Muscle of arm (tissue), 12 donors: ENCODE measurements around the gene GIMAP5. TPM values are rescaled to one million over a fixed set of nuclear protein-coding genes. Genes with fewer than 3 reads are reported as not detected.
"Not testable (repeated sequence)": the region's sequence is repeated elsewhere in the genome, so short reads cannot be mapped to it uniquely, and the experiment has no call there.

Experiments used
- DNase-seq: peaks from one replicate; pipeline ENCODE4 v3.0.0-alpha.2; 2013
- polyA plus RNA-seq, 12 donors: library from polyadenylated mRNA; unstranded; fragments of 120-200 nt; gene quantifications; one replicate each; pipeline ENCODE4 v1.2.1, GENCODE V29; 2013; ENCODE audit not compliant: insufficient read length in 12 of 12

GIMAP5 gene
- polyA plus RNA-seq, 12 donors: 5.4 to 10.7 (median 7.7) TPM; not detected in 1

DNA sequence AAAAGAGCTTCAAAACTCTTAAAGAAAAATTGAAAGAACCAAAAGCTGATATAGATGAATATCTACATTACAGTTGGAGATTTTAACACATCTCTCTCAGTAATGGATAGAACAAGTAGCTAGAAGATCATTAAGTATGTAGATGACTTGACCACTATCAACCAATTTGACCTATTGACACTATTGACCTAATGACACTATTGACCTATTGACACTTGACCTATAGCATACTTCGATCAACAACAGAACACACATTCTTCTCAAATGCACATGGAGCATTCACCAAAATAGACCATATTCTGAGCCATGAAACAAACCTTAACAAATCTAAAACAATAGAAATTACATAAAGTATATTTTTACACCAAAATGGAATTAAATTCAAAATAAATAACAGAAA lies 22.3 kb downstream of the GIMAP5 start:
- no peak for DNase-seq

DNA sequence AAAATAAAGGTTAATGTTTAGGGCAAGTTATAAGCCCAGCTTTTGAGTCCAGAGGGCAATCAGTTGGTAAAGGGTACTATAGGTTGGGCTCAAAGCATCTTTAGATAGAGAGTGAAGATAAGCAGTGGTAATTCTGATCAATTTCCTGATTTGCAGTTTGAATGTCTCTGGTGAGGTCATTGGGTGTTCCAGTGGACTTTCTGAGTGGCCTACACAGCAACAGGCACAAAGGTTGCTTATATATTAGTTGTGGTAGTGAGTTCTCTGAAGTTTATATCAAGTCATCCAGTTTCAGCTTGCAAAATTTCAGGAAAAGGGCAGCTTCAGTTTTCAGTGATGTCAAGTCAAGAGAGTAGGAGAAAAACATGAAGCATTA lies 29.1 kb downstream of the GIMAP5 start:
- no peak for DNase-seq

DNA sequence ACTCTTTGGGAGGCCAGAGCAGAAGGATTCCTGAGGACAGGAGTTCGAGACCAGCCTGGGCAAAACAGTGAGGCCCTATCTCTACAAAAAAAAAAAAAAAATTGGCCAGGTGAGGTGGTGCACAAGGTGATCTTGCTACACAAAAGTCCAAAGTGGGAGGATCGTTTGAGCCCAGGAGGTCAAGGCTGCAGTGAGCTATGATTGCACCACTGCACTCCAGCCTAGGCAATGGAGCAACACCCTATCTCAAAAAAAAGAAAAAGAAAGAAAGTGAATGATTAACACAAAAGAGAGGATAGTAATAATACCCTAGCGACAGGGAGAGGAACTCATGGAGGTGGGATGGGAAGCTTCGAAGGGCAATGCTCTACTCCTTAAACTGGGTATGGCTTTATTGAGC lies 32.5 kb downstream of the GIMAP5 start:
- no peak for DNase-seq

DNA sequence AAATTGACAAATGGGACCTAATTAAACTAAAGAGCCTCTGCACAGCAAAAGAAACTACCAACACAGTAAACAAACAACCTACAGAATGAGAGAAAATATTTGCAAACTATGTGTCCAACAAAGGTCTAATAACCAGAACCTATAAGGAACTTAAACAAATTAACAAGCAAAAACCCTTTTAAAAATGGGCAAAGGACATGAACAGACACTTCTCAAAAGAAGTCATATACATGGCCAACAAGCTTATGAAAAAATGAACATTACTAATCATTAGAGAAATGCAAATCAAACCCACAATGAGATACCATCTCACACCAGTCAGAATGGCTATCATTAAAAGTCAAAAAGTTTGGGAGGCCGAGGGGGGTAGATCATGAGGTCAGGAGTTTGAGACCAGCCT lies 36.9 kb downstream of the GIMAP5 start:
- not testable (repeated sequence) for DNase-seq

DNA sequence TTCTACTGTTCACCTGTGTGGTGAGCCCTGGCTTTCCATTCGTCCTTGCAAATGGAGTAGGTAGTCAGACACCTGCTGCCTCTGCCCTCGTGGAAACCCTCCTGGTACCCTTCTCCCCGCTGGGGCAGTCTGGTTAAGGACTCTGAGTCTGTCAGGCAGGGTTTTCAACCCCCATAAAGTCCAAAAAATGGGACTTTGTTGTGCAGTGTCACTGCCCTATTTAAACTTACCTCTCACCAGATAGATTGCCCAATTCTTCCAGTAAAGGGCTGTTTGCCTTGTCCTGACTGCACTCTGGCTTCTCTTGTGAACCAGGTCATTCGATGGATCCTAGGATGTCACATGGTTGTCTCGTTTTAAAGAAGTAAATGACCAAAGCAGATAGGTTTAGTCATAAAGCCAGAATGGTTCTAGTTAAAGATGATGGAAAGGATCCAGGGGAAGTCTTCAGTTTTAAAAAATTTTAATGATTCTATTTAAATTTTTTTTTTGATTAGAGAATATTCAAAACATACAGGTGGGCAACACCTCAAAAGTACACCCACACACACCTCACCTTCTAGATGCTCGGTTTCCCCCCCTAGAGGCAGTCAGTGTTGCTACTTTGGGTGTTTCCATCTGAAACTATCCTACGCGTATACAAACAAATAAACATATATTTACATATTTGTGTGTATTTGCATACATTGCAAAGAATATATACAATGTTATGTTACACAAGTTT lies 41.0 kb downstream of the GIMAP5 start:
- no peak for DNase-seq

DNA sequence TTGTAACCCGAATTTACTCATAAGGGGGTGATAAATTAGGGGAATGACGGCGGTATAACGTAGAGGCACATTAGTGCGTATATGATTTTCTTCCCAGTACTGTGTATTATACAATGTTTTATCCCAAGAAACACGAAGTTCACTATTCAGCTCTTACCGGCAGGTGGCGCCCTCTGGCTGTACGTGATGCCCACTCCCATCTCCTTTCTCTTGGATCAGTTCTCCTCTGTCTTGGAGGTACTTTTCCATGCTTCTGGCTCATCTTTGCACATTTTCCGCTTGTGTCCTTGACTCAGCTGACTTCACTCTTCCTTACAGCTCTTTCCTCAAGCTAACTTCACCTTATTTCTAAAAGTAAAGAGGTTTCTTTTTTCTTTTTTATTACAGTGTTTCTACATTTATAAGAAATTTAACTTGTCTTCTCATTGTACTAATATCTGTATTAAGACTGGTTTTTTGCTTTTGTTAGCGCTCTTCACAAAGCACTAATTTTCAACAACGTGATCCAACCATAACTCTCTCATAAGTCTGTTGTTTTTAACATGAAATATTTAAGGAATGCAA lies 41.6 kb downstream of the GIMAP5 start:
- peak; percentile 87 for DNase-seq

DNA sequence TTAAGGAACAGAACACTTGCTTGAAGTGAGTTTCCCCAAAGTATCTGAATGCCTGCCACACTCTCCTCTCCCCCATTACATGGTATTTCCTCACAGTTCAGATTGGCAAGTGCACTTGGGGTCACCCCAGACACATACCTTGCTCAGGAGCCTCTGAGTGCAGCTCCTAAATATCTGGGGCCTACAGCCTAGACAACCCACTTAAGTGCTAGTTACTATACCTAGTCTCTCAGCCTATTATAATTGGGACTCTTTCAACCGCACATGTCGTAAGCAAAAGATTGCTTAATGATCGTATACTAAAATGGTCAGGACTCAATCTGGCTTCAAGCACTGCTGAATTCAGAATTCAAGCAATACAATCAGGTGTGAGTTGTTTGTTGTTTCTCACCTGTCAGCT lies 43.1 kb downstream of the GIMAP5 start:
- DNase-seq: no peak

DNA sequence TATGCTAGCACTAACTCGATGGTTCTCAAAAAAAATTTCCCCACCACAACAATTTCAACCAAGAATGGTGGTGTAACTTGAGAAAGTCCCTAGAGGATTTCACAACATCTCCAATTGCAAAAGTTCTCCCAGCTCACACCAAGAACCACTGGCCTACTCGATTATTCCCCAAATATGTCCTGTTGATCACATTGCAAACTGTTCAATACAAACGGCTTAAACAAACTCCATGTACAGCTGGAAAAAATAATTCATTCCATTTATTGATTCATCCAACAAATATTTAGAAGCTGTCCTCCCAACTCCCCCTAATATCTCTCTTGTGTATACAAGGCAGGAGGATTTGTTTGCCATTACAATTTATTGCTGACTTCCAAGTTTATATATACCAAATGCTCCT lies 43.9 kb downstream of the GIMAP5 start:
- no peak for DNase-seq

DNA sequence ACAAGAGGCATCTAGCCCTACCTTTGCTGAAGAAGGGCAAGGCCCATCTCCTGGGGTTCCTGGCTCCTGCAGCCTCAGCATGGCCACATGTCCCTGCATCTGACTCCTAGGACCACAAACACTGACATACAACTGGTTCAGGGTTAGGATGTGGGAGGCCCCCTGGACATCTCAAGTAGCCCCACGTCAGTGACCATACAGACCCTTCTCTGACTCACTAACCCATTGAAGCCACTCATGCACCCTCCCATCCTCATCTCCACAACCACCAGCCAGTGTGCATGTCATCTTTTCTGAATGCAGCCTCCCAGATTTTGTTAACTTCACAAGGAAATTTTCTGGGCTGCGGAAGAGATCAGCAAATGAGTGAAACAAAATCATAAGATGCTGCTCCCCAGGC lies 44.7 kb downstream of the GIMAP5 start:
- DNase-seq: no peak

DNA sequence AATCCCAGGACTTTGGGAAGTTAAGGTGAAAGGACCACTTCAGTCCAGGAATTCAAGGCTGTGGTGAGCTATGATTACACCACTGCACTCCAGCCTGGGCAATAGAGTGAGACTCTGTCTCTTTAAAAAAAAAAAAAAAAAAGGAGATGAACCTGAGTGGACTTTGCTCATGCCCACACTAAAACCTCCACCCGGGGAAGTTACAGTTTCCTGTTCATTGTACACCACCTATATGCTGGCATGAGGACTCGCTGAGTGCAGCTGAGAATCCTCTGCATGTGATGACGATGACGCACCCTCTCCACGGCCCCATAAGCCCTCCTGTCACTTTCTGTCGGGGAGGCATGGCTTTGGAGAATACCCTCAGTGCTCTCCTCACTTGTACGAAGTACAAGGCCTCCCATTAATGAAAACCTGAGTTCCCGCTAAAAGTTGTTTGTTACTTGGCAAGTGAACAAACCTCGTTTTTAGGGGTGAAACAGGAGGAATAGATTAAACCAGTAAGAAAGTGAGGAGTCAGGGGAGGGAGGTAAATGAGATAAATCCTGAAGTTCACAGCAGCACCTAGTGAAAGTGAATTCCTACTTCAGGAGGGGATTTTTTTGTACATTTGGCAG lies 47.0 kb downstream of the GIMAP5 start:
- no peak for DNase-seq

DNA sequence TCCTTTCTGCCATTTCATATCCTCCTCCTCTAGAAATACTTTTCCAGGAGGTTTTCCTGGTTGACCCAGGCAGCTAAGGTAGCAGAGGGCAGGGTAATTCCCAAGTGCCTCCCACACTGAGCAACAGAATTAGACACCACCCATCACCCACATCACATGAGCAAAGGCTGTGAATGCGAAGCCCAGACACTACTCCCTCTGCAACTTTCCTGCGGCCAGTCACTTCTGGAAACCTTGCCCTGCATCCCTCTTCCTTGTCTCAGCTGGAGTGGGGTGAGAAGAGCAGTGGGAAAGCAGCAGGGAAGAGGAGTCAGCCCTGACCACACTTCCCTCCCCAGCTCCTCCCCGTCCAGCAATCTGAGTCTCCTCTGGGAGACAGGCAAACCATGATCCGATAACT lies 47.7 kb downstream of the GIMAP5 start:
- DNase-seq: no peak

DNA sequence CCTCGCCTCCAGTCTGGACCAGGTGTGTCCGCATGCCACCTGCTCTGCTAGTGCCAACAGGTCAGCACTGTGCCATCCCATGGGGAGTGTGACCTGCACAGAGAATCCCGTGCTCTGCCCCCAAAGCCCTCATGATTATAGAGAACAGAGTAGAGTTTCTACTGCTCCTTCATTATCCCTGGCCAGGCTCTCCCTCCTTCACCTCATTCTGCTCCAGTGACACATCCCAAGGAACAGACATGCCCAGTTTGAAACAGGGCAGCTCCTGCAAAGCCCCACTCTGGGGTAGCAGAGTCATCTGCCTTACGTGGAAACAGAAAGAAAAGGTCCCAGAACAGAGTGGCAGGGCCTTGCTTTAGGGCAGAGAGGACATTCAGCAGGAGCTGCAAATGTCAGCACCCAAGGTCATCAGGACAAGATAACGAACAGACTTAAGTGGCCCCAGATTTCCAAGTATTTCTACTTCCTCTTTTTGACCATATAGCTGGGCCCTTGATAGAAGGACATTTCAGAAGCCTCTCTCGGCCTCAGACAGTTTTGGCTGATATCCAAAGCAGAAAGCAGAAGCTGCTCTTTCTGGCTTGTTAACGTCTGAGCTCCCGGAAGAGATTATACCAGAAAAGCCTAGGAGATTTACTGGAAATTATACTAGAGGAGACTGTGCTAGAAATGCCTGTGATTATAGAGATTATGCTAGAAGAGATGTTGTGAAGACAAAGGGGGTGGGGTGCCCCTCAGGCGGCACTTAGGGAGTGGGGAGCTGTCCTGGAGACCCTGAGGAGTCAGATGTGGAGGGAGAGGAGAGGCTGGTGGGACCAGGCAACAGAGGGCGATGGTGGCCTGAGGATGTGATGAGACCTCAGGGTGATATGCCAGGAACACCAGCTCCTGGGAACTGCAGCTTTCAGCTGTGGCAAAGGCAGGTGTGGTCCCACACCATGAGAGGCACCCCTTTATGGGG lies 50.4 kb downstream of the GIMAP5 start:
- peak; percentile 69 for DNase-seq

DNA sequence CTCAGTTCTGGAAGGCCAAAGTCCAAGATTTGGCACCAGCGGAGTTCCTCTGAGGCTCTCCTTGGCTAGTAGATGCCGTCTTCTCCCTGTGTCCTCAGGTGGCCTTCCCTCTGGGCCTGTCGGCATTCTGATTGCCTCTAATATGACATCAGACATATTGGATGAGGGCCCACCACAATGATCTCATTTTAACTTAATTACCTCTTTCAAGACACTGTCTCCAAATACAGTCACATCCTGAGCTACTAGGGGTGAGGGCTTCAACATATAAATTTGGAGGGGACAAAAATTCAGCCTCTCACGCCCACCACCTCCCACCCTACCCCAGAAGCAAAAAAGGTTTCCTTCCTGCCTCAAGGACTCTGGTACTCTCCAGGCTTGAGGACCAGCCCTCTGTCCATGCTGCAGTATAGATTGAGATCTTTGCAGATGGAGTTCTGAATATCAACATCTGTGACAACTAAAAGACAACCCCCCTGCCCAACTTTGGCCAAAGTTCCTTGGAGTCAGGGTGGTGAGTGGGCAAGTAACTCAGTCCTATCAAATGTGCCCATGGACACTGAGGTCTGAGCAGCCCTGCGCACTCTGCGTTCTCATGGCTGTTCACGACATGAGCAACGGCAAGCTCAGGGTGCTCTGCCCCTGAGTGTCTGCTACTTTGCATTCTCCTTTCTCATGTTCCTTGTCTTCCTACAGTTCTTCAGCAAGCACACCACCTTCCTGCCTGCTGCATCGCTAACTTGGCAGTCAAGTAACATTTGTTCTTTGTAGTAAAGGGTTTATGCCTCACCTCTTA lies 51.5 kb downstream of the GIMAP5 start:
- DNase-seq: peak; percentile 62

DNA sequence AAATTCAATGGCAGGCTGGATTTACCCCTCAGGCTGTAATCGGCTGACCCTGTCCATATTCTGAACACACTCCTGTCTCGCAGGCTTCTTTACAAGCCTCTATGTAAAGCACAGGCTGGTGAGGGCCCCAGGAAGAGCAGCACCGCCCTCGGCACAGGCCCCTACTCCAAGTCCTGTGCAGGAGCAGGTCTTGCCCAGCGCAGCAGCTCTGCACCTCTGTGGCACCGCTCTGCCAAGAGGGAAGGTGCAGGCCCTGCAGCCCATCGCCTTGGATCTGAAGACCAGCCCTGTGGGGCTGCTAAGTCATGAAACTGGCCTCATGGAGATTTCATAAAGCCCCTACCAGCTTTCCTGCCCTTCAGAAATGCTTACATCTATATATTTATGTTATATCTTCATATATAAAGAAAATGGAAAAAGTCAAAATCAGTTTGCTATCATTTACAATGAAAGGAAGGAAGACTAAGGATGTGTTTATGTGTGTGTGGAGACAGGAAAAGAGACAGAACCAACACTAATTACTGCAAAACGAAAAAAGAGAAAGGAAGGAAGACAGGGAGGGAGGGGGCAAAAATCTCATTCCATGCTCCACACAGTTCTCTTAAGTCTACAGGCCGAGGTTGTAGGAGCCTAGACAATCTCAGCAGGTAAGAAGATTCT lies 53.3 kb downstream of the GIMAP5 start:
- DNase-seq: no peak

DNA sequence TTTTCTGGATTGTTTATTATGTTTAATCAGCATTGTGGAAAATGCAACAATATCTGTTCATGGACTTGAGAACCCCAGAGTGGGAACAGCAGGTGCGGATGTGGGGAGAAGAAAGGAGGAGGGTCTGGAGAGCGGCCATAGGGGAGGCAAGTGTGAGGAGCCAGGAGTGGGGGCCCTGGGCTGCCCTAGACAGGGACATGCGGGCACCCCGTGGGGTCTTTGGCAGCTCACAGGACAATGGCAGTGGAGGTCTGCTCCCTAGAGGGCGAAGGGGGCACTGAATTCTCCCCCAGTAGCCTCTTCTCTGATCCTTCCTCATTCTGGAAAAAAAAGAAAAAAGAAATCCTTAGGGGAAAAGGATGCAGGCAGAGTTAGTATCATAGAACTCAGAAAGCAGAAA lies 54.1 kb downstream of the GIMAP5 start:
- no peak for DNase-seq

DNA sequence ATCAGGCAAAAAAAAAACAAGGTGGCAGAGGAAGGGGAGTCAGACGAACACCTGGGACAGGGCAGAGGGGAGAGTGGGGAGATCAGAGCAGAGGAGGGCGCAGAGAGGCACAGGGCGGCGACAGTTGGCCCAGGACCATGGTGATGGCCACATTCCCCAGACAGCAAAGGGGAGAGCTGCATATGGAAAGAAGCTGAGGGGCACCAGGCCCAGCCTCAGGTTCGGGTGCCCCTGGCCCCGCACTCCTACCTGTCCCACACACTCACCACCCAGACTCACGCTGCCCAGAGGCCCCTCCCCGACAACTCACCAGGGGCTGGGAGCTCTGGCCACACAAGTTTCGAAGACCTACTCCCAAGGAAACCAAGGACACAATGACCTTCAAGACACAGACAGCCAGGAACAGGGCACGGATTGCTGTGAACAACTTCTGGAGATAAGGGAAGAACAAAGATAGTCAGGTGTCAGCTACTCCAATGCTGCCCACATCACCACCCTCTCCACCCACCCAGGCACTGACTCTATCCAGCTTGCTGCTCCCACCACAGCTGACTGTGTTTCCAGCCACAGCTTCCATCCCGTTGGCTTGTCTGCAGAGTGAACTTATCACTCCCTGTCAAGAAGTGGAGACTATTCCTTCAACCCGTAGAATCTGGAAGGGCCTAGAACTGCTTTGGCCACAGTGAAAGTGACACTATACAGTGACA lies 54.7 kb downstream of the GIMAP5 start:
- DNase-seq: no peak
